Stimulated activated CD4-positive, alpha-beta T cell treated with anti-CD3 and anti-CD28 coated beads, Interleukin-4, amount 100 ng/mL, for 24 hours (primary cell): ENCODE results near the gene FAM3A.
"Not testable (repeated sequence)": the region's sequence is repeated elsewhere in the genome, so short reads cannot be mapped to it uniquely, and the experiment has no call there.

Experiments used
- DNase-seq: peaks from one replicate; pipeline ENCODE4 v3.0.0-alpha.2; 2020

FAM3A gene

GRCh38 chrX:154515966-154516655, at the start of gene FAM3A:
TSS of gene FAM3A (minus strand) at chrX:154516232. CDS start at chrX:154515772, 460 bp downstream.
- peak; percentile 91 for DNase-seq

GRCh38 chrX:154562295-154562694, 46.3 kb upstream of the FAM3A start:
- not testable (repeated sequence) for DNase-seq

GRCh38 chrX:154560326-154560725, 44.3 kb upstream of the FAM3A start:
- not testable (repeated sequence) for DNase-seq

GRCh38 chrX:154558896-154559295, 42.9 kb upstream of the FAM3A start:
- not testable (repeated sequence) for DNase-seq

- not testable (repeated sequence) for DNase-seq
These were observed 42.1 kb upstream of the FAM3A start for GRCh38 chrX:154558060-154558690.

- not testable (repeated sequence) for DNase-seq
These were observed 36.2 kb upstream of the FAM3A start for GRCh38 chrX:154552112-154552806.

- no peak for DNase-seq
These were observed 33.7 kb upstream of the FAM3A start for GRCh38 chrX:154549766-154550165.

- DNase-seq: no peak
These were observed 31.9 kb upstream of the FAM3A start for GRCh38 chrX:154548028-154548316.

GRCh38 chrX:154547245-154548027, 31.4 kb upstream of the FAM3A start, which contains the start of gene IKBKG:
TSS of gene IKBKG (plus strand) at chrX:154547620. CDS start at chrX:154552003, 4,383 bp downstream.
- peak; percentile 88 for DNase-seq

GRCh38 chrX:154546354-154547244, 30.6 kb upstream of the FAM3A start, which contains the start of gene G6PD:
TSS of gene G6PD (minus strand) at chrX:154546846. CDS start at chrX:154546155, 691 bp downstream.
- peak; percentile 74 for DNase-seq

GRCh38 chrX:154545673-154546274, 29.7 kb upstream of the FAM3A start:
- DNase-seq: no peak

- peak; percentile 28 for DNase-seq
These were observed 26.8 kb upstream of the FAM3A start for GRCh38 chrX:154542723-154543424.

GRCh38 chrX:154541896-154542722, 26.1 kb upstream of the FAM3A start:
- DNase-seq: peak; percentile 68

- DNase-seq: no peak
These were observed 25.5 kb upstream of the FAM3A start for GRCh38 chrX:154541589-154541895.

- no peak for DNase-seq
These were observed 25.0 kb upstream of the FAM3A start for GRCh38 chrX:154540897-154541535.

- not testable (repeated sequence) for DNase-seq
These were observed 24.3 kb upstream of the FAM3A start for GRCh38 chrX:154540365-154540764.

GRCh38 chrX:154539077-154539476, 23.0 kb upstream of the FAM3A start:
- no peak for DNase-seq

- DNase-seq: no peak
These were observed 19.9 kb upstream of the FAM3A start for GRCh38 chrX:154535892-154536291.

- DNase-seq: peak; percentile 87
These were observed 18.7 kb upstream of the FAM3A start for GRCh38 chrX:154534526-154535322.
